ENCODE results near the gene UROC1. TPM values are rescaled to one million over a fixed set of nuclear protein-coding genes. Genes with fewer than 3 reads are reported as not detected.

Gene UROC1
- polyA plus RNA-seq, 1 of the 3 experiments (the other 2 are of a cell fraction): not detected

GRCh38 chr3:126557761-126558160 is 40.2 kb upstream of the UROC1 start:
- CTCF ChIA-PET: interaction anchor here (1.7 kb wide), 1 partner anchor 122 kb away, joined by 3 read pairs; no protein-coding TSS in a partner anchor
- Histone ChIP-seq H3K27me3 (ENCODE audit: insufficient read depth) (no peaks in the 10 kb centered on the region), H3K36me3 (replicated peaks in 1 of 2; ENCODE audit: control insufficient read depth in 1 of 2, insufficient read depth in 2 of 2, low read length in 1 of 2) (no peaks in the 10 kb centered on the region), H3K9me2 (no peaks in the 10 kb centered on the region), H3K79me2 (ENCODE audit: insufficient read depth) (no peaks in the 10 kb centered on the region), H2AFZ (ENCODE audit: low read depth) (no peak overlapping the region), H3F3A (replicated peaks; ENCODE audit: insufficient read depth) (no peaks in the 10 kb centered on the region), H3K27ac (ENCODE audit: low read depth in 2 of 2, low read length in 1 of 2) (no peak overlapping the region), H3K4me2 (no peak overlapping the region), H4K20me1 (ENCODE audit: insufficient read depth) (no peaks in the 10 kb centered on the region), H3K9ac (no peak overlapping the region), H3K4me3 (ENCODE audit: low read depth in 2 of 2, low read length in 1 of 2) (no peak overlapping the region), H3K9me3 (no peaks in the 10 kb centered on the region), H3K4me1 (ENCODE audit: control insufficient read depth in 1 of 2, insufficient read depth in 2 of 2, low read depth in 1 of 2, low read length in 1 of 2) (peaks cover 0 to 11% of the 10 kb centered on the region in 2 experiments; a peak in 1 of 4 replicates)
- peak; percentile 9 for DNase-seq
- POLR2A ChIA-PET: no interaction called here
- WGBS (ENCODE audit: low lambda C conversion rate): 58% methylated on average over 4 of the region's 6 CpGs
- TF ChIP-seq CTCF (IDR thresholded peaks at IDR 0.05) (no peak), MAX (IDR thresholded peaks at IDR 0.05; ENCODE audit: low read depth) (no peak), POLR2AphosphoS5 (IDR thresholded peaks at IDR 0.05; ENCODE audit: low read depth, low read length) (no peak), NFIC (IDR thresholded peaks at IDR 0.05; ENCODE audit: borderline replicate concordance) (no peak), MXI1 (IDR thresholded peaks at IDR 0.05; ENCODE audit: low read depth, low read length) (no peak), RFX5 (IDR thresholded peaks at IDR 0.05; ENCODE audit: low read length) (no peak), MEF2A (IDR thresholded peaks at IDR 0.05; ENCODE audit: borderline replicate concordance, low read depth) (no peak), GATA2 (CRISPR knock-in tag; IDR thresholded peaks at IDR 0.05) (no peak), JUND (IDR thresholded peaks at IDR 0.05) (no peak)

DNA sequence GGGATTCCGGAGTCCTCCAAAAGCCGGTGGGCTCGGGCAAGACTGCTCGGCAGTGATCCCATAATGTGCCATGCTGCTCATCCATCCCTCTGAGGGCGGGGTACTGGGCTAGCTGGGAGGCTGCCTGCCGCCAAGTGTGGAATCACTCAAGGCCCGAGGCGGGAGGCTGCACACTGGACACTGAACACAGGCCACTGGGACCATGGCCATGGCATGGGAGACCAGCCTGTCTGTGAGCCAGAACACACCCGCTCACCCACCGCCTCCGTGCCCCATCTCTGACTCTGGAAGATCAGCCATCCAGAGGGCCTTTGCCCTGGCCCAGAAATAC is 39.8 kb upstream of the UROC1 start:
- Histone ChIP-seq H3F3A (replicated peaks; ENCODE audit: insufficient read depth) (no peaks in the 10 kb centered on the region), H3K27me3 (ENCODE audit: insufficient read depth) (no peaks in the 10 kb centered on the region)
- POLR2A ChIA-PET: no interaction called here

More for the DNA sequence above, 39.8 kb upstream of the UROC1 start:
- peak; percentile 8 for DNase-seq
- Histone ChIP-seq H3K27ac (ENCODE audit: low read depth in 2 of 2, low read length in 1 of 2) (no peak overlapping the region), H3K36me3 (replicated peaks in 1 of 2; ENCODE audit: control insufficient read depth in 1 of 2, insufficient read depth in 2 of 2, low read length in 1 of 2) (no peaks in the 10 kb centered on the region), H2AFZ (ENCODE audit: low read depth) (no peak overlapping the region), H3K79me2 (ENCODE audit: insufficient read depth) (no peaks in the 10 kb centered on the region), H3K9me3 (no peaks in the 10 kb centered on the region), H3K9me2 (no peaks in the 10 kb centered on the region), H3K4me2 (no peak overlapping the region), H4K20me1 (ENCODE audit: insufficient read depth) (no peaks in the 10 kb centered on the region), H3K9ac (no peak overlapping the region), H3K4me3 (ENCODE audit: low read depth in 2 of 2, low read length in 1 of 2) (no peak overlapping the region), H3K4me1 (ENCODE audit: control insufficient read depth in 1 of 2, insufficient read depth in 2 of 2, low read depth in 1 of 2, low read length in 1 of 2) (peaks cover 0 to 11% of the 10 kb centered on the region in 2 experiments; a peak in 1 of 4 replicates)
- TF ChIP-seq POLR2AphosphoS5 (IDR thresholded peaks at IDR 0.05; ENCODE audit: low read depth, low read length): no peak
- TF ChIP-seq MXI1 (IDR thresholded peaks at IDR 0.05; ENCODE audit: low read depth, low read length): no peak
- TF ChIP-seq TCF12 (IDR thresholded peaks at IDR 0.05): no peak
- TF ChIP-seq EZH2phosphoT487 (IDR thresholded peaks at IDR 0.05; ENCODE audit: borderline replicate concordance, low read depth): no peak
- TF ChIP-seq RAD21 (IDR thresholded peaks at IDR 0.05; ENCODE audit: low read length): no peak
- TF ChIP-seq EP300 (IDR thresholded peaks at IDR 0.05; ENCODE audit: borderline replicate concordance in 1 of 2, low read depth in 1 of 2, low read length in 1 of 2): no peak
- TF ChIP-seq USF1 (IDR thresholded peaks at IDR 0.05; ENCODE audit: borderline replicate concordance, low read depth): no peak
- TF ChIP-seq, protein P1, sequence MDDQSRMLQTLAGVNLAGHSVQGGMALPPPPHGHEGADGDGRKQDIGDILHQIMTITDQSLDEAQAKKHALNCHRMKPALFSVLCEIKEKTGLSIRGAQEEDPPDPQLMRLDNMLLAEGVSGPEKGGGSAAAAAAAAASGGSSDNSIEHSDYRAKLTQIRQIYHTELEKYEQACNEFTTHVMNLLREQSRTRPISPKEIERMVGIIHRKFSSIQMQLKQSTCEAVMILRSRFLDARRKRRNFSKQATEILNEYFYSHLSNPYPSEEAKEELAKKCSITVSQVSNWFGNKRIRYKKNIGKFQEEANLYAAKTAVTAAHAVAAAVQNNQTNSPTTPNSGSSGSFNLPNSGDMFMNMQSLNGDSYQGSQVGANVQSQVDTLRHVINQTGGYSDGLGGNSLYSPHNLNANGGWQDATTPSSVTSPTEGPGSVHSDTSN (IDR thresholded peaks at IDR 0.05): no peak
- WGBS (ENCODE audit: low lambda C conversion rate): 89% methylated on average over 4 of the region's 11 CpGs
- CTCF ChIA-PET: interaction anchor here (1.7 kb wide), 1 partner anchor 122 kb away, joined by 3 read pairs; no protein-coding TSS in a partner anchor
